ENCODE measurements around the gene PRR5.

Gene PRR5

DNA sequence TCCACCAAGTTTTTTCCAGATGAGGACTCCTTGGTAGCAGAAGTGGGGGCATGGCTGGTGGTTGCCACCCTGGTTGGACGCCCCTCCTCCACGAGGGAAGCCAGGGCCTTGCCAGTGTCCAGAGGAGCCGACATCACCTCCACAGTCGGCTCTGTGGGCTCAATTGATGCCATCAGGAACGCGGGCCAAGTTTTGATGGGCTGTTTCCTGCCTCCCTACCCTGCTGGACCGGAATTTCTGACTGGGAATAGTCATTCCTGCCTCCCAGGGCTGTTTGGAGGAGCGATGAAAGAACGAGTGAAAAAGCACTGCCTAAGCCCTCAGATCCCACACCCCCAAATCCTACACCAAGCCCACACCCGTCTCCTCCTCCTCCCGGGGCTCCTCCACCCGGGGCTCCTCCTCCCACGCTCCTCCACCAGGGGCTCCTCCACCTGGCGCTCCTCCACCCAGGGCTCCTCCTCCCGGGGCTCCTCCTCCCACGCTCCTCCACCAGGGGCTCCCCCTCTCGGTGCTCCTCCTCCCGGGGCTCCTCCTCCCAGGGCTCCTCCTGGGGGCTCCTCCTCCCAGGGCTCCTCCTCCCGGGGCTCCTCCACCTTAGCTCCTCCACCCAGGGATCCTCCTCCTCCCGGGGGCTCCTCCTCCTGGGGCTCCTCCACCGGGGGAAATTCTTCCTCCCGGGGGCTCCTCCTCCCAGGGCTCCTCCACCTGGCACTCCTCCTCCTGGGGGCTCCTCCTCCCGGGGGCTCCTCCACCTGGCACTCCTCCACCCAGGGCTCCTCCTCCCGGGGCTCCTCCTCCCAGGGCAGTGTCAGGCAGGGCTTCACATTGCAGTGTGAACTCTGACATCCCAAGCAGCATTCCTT is 10.0 kb upstream of the PRR5 start:
- DNase-seq (ENCODE audit: low read depth in 2 of 3, low spot score in 2 of 3), result no peak

DNA sequence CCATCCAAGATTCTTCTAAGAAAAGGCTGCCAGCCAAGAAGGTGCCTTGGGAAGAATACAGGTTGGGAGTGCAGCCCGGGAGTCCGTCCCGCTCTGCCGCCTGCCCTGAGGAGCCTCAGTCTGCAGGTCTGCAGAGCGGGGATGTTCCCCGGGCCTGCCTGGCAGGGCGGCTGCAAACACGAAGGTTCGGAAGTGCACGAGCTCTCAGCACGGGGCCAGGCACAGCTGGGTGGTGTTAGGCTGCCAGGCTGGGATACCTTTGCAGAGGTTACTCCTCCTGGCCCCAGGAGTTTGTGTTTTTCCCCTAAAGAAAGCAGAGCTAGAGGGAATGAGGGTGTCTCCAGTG is 9.4 kb upstream of the PRR5 start:
- DNase-seq (ENCODE audit: low read depth in 2 of 3, low spot score in 2 of 3), result no peak

DNA sequence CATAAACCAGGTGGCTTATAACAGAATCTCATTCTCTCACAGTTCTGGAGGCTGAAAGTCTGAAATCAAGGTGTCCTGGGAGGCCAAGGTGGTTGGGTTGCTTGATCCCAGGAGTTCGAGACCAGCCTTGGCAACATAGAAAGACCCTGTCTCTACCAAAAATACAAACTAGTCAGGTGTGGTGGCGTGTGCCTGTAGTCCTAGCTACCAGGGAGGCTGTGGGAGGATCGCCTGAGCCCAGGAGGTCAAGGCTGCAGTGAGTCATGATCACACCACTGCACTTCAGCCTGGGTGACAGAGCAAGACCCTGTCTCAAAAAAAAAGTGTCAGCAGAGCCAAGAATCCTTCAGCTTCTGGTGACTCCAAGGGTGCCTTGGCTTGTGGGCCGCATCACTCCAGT is 8.9 kb upstream of the PRR5 start:
- DNase-seq (ENCODE audit: low read depth in 2 of 3, low spot score in 2 of 3), result no peak

DNA sequence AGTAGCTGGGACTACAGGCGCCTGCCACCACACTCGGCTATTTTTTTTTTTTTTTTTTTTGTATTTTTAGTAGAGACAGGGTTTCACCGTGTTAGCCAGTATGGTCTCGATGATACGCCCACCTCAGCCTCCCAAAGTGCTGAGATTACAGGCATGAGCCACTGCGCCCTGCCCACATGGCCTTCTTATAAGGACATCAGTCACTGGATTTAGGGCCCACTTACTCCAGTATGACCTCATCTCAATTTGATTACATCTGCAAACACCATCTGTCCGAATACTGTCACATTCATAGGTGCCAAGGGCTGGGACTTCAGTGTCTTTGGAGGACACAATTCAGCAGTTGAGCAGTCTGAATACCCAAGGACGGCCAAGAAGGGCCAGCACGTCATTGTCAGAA is 8.2 kb upstream of the PRR5 start:
- DNase-seq (ENCODE audit: low read depth in 2 of 3, low spot score in 2 of 3), result no peak

DNA sequence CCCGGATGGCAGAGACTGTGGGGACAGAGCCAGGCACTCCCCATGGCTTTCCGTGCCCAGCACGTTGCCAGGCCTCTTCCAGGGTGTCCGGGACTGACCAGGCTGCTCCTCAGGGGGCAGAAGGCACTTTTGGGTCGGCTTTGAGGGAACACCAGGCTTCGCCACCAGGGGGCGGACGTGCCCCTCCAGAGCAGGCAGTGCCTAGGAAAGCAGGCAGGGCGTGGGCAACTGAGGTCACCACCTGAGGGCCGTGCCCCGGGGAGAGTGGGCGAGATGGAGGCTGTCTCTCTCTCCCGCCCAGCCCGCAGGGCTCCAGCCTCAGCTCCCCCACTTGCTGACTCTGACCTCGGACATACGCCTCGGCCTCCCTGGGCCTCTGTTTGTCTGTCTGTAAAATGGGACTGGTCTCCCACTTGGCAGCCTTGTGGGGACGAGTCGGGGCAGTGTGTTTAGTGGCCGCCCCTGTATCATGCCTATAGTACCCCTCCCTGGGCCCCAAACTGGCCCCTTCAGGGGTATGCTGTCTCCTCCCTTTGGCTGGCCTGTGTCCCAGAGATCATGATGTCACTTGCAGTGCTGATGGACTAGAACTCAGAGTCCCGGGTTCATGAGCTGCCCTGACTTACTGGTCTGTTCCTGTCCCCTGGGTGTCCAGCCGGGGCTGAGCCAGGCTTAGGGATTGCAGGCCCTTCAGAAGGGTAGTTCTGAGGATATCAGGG is 4.4 kb upstream of the PRR5 start:
- peak; percentile 72 to 91 (median 83) for DNase-seq (ENCODE audit: low read depth in 2 of 3, low spot score in 2 of 3)

DNA sequence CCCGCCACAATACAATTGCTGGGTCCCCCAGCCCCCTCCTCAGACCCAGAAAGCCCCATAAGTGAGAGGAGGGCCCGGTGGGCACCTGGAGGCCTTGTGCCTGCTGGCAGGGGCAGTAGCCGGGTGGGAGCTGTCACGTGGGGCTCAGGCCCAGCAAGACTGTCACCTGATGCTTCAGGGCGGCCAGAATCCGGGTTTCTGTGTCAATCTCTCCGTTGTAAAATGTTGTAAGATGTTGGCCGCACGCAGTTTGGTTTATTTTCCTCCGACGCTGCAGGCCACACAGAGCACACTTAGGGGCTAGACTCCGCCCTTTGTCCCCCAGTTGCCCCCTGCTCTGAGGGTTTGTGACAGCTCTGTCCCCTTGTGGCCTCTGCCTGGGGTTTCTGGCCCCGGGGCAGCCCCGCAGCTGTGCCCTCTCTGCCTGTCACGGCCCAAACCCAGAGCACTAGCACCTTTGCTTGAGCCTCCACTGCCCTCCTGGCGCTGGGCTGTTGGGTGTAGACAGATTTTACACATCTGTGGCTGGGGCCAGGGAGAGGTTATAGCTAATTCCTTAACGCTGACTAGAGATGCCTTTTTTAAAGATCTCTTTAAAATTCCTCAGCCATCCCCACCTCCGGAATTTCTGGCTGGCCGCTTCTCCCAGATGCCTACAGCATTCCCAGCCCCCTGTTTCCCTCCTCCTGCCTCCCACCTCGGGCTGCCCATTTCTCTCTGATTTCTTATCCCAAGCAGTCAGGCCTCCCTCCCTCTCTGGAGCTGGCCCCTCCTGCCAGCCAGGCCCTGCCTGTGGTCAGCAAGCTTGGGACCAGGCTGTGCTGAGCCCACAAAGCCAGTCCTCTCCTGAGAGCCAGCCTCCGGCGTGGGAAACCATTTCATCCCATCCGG is 3.2 kb upstream of the PRR5 start:
- no peak for DNase-seq (ENCODE audit: low read depth in 2 of 3, low spot score in 2 of 3)

DNA sequence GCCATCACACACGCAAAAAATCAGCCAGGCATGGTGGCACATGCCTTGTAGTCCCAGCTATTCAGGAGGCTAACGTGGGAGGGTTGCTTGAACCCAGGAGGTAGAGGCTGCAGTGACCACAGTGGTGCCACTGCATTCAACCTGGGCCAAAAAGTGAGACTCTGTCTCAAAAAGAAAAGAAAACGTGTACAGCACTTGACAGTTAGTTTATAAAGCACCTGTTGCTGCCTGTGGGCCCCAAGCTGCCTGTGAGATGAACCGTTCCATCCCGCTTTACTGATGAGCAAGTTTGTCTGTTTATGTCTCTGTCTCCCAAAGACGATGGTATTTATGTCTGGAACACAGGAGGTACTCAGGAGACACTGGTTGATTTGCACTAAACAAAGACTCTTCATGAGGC is 1.5 kb upstream of the PRR5 start:
- no peak for DNase-seq (ENCODE audit: low read depth in 2 of 3, low spot score in 2 of 3)

DNA sequence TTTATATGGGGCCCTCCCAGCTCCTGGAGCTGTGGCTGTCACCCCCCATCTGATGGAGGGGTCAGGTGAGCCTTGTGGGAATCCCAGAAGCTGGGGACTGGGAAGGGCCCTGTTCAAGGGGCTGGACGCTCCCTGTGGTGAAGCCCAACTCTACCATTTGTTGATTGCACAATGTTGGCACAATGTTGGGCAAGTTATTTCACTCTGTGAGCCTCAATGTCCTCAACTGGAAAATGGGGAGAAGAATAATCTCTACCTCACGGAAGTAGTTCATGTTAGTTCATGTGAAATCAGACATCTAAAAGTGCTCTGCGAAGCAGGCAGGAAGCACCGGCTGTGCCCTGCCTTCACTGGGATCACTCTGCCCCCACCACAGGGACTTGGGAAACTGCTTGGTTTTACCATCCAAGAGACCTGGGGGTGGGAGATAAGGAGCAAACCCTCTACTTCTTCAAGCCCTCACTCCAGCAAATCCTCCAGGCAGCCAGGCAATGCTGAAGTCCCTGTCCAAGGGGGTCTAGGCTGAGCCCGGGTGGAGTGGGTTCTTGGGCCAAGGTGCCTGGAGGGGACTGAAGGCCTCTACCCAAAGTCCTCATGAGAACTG is 715 bp upstream of the PRR5 start:
- peak in 1 of 3 experiments; percentile 25 for DNase-seq (ENCODE audit: low read depth in 2 of 3, low spot score in 2 of 3)

DNA sequence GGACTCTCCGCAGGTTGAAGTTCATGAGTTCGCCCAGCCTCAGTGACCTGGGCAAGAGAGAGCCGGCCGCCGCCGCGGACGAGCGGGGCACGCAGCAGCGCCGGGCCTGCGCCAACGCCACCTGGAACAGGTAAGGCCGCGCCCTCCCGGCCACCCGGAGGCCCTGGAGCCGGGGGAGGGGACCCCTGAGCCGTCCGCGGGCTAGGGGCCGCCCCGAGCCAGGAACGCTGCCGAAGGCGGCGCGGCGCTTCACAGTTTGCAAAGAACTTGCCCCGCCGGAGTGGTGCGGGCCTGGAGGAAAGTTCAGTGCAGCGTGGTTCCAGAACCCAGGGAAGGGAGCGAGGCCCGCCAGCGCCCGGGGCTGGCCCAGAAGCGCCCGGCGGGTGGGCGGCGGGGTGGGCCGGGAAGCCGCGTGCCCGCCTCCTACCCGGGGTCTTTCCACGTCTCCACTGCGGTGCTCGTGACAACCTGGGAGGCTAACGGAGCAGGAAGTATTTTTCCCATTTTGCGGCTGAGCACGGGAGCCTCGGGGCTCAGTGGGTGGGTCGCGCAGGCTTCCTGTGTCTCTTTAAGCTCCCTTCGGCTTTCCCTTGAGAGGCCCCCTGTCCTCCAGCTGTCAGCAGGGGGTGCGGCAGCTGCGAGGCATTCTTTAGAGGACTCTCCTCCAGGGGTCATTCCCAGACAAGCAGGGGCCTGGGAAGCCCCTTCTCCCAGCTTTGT is 635 bp downstream of the PRR5 start:
- DNase-seq (ENCODE audit: low read depth in 2 of 3, low spot score in 2 of 3), result peak in 1 of 3 experiments; percentile 32

DNA sequence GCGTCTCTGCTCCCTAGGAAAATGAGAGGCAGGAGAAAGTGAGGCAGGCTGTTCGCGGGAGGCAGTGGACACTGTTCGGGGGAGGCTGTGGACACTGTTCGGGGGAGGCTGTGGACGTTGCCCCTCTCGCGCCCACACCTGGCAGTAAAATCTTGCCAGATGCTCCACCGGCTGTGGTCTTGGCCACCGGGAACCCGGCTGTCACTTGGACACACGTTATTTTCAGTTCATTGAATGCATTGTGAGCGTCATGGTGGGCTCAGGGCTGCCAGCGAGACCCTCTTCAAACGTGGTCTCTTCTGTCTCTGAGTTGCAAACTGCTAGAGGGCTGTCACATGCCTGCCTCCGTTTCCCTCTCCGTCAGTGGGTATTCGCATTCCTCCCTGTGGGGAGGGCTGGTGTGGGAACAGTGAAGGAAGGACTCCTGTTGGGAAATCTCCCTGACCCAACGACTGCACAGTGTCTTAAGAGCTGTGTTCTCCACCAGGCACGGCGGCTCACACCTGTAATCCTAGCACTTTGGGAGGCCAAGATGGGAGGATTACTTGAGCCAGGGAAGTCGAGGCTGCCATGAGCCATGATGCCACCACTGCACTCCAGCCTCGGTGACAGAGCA is 1.4 kb downstream of the PRR5 start:
- no peak for DNase-seq (ENCODE audit: low read depth in 2 of 3, low spot score in 2 of 3)

DNA sequence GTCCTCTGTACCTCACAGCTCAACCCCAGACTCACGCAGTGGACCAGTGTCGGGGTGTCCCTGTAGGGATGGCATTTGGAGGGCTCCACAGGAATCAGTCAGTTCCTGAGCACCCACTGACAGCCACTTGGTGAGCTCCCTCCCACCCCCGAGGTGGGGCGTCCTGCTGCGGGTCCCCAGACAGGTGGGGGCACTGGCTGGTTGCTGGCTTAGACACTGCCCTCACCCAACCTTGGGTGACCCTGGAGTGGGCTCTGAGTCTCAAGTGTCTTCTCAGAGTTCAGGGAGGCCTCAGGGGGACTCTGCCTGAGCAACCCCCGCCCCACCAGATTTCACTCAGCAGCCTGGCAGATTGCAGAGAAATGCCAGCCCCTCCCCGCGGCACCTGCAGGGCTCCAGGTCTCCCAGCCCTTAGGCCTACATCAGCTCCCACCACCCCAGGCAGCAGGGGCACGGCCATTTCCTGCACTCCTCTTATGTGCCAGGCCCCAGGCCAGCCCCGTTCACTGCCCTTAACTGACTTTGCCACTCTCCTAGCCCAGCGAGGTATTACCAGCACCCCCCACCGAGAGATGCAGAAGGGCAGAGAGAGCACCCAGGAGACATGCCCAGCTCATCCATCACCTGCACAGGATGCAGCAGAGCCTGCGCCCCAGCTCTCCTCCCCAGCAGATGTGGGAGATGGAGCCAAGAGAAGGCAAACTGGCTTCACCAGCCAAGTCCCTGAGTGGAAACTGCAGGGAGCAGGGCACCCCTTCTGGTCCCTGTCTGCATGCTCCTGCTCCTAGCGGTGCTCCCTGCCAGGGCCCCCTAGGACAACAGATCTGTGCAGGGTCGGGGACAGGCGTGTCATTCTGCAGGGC is 2.4 kb downstream of the PRR5 start:
- no peak for DNase-seq (ENCODE audit: low read depth in 2 of 3, low spot score in 2 of 3)

DNA sequence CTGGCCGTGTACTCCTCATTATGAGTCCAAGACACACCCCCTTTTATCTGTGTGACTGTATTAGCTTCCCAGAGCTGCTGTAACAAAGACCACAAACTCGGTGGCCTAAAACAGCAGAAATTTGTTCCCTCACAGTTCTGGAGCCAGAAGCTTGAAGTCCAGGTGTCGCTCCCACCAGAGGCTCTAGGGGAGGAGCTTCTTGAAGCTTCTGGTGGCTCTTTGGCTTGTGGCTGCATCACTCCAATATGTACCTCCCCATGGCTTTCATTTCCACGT is 3.0 kb downstream of the PRR5 start:
- DNase-seq (ENCODE audit: low read depth in 2 of 3, low spot score in 2 of 3), result no peak

DNA sequence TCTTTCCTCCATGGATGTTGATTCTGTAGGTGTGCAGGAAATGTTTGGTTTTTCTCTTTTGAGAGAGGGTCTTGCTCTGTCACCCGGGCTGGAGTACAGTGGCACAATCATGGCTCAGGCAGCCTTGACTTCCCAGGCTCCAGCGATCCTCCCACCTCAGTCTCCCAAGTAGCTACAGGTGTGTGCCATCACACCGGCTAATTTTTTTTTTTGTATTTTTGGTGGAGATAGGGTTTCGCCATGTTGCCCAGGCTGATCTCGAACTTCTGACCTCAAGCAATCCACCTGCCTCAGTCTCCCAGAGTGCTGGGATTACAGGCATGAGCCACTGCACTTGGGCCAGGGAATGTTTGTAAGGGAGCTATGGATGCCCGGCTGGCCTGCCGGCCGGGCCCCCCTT is 4.5 kb downstream of the PRR5 start:
- no peak for DNase-seq (ENCODE audit: low read depth in 2 of 3, low spot score in 2 of 3)

DNA sequence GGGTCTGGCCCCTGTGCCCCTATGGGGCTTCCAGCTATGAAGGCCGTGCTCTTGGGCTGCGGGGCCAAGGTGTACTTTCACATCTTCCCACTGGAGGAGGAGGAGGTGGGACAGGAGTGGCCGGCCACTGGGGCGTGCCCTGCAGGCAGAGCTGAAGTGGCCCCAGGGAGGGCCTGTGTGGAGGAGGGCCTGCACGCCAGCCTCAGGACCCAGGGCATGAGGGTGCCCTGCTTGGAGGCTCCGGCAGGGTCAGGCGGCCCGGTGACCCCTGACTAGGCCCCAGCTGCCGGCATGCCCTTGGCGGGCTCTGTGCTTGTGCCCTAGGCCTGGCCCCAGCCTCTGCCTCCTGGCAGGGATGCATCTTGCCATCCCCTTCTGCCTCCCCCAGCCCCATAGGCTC is 5.2 kb downstream of the PRR5 start:
- DNase-seq (ENCODE audit: low read depth in 2 of 3, low spot score in 2 of 3), result no peak

DNA sequence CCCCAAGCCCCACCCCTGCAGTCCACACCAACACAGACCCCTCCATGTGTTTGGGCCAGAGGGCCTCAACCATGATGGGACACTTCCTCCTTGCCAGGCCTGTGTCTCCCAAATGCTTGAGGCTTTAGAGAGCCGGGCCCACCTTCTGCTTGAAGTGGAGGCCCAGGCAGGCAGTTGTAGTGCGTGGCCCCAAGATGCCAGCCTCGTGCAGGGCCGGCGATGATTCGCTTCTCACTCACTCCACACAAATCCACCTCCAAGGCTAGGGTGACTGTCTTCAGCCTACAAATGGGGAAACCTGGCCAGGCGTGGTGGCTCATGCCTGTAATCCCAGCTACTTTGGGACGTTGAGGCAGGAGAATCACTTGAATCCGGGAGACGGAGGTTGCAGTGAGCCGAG is 5.7 kb downstream of the PRR5 start:
- DNase-seq (ENCODE audit: low read depth in 2 of 3, low spot score in 2 of 3), result no peak

DNA sequence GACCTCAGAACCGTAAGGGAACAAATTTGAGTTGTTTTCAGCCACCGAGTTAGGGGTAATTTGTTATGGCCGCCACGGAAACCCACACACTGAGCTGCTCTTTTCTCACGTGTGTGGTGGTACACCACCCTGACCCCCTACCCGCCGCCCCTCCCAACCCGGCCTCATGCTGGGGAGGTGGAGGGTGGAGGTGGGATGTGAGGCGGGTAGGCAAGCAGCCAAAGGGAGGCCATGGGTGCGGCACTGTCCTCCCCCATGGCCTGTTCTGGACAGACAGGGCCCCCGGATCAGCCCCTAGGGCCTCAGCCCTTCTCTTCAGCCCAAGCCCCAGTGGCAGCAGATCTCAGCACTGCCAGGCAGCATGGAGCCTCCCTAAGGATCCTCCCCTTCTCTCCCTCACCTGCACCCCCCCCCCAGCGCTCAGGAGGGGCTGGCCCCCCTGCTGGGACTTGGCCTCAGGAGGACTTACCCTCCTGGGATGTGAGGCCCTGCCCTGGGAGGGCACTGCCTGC is 7.9 kb downstream of the PRR5 start:
- DNase-seq (ENCODE audit: low read depth in 2 of 3, low spot score in 2 of 3), result no peak

DNA sequence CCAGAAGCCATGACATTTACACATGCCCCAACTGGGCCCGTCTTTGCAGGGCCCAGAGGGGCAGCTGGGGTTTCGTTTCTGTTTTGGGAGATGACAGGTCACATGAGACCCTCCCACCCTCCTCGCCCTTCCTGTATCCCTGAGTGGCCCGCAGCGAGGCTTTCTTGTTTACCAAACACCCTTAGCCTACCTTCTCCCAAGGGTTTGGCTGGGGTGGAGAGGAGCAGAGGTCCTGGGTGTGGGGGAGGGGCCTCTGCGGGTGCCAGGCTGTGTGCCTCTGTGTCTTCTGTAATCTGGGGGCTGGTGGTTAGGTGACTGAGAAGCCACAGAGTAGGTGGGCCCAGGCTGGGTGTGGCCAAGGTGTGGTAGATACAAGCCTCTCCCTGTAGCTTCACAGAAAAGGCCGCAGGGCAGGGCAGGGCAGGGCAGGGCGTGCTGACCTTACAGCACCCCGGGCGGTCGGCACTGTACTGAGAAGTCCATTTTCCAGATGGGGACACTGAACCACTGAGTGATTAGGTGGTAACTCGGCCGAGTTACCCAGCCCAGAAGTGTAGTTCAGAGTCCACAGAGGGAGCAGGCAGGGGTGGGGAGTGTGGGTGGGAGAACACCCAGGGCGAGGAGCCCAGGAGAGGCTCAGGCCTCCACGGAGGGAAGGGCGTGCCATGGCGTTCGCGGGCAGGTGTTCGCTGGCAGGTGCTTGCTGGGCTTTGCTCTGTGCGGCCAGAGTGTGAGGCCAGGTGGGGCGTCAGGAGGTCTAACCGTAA is 8.7 kb downstream of the PRR5 start:
- no peak for DNase-seq (ENCODE audit: low read depth in 2 of 3, low spot score in 2 of 3)

DNA sequence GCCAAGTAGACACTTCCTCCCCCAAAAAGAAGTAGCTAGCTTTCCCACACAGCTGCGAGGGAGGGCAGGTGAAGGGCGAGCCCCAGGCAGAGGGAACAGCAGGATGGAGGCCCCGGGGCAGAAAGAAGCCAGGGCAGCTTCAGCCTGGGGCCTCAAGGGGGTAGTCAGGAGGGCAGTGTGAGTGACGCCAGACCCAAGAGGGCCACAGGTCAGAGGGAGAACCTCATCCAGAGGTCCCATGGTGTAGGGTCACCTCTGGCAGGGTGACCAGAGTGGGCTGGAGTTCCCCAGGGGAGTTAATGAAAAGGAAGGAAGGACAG is 9.2 kb downstream of the PRR5 start:
- no peak for DNase-seq (ENCODE audit: low read depth in 2 of 3, low spot score in 2 of 3)

Data from activated CD8-positive, alpha-beta memory T cell treated with anti-CD3 and anti-CD28 coated beads for 48 hours (primary cell).